Activated CD4-positive, alpha-beta T cell treated with anti-CD3 and anti-CD28 coated beads, Interleukin-2, amount 50 U/mL, for 24 hours (primary cell): ENCODE measurements around the gene TMEM132E.
"Not testable (repeated sequence)": the region's sequence is repeated elsewhere in the genome, so short reads cannot be mapped to it uniquely, and the experiment has no call there.

Experiments used
- DNase-seq, 2 donors: peaks; one replicate each; pipeline ENCODE4 v3.0.0-alpha.2; 2020; ENCODE audit warnings: low read depth in 1 of 2, low spot score in 1 of 2

TMEM132E gene, protein sequence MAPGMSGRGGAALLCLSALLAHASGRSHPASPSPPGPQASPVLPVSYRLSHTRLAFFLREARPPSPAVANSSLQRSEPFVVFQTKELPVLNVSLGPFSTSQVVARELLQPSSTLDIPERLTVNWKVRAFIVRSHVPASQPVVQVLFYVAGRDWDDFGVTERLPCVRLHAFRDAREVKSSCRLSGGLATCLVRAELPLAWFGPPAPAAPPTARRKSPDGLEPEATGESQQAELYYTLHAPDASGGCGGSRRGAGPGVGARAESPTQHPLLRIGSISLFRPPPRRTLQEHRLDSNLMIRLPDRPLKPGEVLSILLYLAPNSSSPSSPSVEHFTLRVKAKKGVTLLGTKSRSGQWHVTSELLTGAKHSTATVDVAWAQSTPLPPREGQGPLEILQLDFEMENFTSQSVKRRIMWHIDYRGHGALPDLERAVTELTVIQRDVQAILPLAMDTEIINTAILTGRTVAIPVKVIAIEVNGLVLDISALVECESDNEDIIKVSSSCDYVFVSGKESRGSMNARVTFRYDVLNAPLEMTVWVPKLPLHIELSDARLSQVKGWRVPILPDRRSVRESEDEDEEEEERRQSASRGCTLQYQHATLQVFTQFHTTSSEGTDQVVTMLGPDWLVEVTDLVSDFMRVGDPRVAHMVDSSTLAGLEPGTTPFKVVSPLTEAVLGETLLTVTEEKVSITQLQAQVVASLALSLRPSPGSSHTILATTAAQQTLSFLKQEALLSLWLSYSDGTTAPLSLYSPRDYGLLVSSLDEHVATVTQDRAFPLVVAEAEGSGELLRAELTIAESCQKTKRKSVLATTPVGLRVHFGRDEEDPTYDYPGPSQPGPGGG (N-terminal part only)

DNA sequence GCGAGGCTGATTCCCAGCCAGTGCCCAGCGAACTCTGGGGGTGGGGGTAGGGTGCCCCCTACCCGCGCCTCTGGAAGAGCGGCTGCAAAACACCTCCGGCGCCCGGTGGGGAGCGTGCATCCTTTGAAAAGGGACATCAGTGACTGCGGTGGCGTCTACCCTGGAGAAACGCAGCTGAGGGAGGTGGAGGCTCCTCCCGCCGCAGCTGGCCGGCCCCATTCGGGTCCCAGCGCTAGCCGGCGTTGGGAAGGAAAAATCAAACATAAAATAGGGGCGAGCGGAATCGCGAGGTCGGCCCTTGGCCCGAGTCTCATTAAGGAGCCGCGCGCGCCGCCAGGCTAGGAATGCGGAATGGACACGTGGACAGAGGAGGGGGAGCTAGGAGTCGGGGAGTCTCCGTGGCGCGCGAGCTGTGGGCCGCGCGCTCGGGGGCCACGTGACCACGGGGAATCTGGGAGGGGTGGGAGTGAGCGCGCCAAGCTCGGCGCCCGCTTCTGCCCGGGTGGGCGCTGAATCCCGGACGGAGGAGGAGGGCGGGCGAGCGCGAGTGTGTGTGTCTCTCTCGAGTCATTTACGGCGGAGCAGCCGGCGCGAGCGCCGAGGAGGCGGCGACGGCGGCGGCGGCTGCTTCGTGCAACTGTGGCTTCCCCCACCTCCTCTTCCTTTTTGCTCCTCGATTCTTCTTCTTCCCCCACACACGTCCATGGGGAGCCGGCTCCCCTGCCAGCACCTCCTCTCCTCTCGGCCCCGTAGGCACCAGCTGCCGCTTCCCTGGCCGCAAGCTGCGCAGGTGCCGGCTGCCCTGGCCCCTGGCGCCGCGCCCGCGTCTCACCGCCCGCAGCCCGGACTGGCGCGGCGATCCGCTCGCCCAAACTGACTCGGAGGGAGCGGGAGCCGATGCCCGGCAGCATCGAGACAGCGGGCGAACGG is at the start of gene TMEM132E:
TMEM132E (plus strand) TSS at position 566 of the 930 bp plus-strand sequence. CDS start 1,495 bp downstream, outside the sequence.
- no peak for DNase-seq

GRCh38 chr17:34530918-34531317 is 48.5 kb upstream of the TMEM132E start:
- no peak for DNase-seq

DNA sequence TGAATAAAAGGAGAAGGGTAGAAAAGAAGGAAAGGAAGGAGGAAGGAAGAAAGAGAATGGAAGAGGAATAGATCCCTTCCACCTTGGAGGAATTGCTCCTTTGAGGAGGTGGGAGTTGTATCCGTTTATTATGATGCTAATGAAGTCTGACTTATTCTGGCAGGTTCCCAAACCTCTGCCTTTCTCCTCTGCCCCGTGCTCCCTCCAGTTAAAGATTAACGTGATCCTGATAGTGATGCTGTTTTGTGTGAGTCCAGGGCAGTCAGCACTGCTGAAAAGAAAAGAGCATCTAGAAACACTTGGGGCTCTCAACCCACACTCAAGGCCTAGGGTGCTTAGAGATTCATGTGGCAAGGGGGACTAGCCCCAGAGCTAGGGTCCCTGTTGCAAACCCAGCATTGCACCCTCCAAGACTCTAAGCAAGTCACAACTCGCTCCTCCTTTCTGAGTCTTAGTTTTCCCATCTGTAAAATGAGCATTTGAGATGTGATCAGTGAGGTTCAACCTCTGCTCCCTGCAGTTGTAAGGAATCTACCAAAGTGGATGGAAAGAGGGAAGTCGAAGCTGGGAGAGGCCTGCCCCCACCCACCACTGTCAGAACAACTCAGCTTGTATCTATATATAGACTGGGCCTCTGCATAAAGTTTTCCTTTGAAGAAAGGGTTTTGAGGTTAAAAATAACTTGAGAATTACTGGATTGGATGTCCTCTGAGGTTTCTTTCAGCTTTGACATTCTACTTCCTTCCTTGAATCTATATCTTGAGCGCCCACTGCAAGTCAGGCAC is 46.9 kb upstream of the TMEM132E start:
- DNase-seq, result no peak

- no peak for DNase-seq
Measured at GRCh38 chr17:34533806-34534527, 45.4 kb upstream of the TMEM132E start.

DNA sequence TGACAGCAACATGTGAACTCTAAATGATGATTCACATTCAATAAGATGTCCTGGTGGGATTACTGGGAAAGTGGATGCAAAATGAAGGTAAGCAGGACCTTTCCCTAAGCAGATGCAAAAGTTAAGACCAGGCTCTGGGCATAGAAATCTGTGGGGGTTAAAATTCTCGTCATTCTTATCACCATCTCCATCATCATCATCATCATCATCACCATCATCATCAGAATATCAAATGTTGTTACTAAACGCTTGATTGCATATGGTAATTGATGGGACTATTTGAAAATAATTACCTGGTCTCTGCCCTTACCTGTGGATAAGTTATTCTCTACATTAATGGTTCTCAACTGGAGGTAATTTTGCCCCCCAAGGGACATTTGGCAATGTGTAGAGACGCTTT is 41.9 kb upstream of the TMEM132E start:
- no peak for DNase-seq

DNA sequence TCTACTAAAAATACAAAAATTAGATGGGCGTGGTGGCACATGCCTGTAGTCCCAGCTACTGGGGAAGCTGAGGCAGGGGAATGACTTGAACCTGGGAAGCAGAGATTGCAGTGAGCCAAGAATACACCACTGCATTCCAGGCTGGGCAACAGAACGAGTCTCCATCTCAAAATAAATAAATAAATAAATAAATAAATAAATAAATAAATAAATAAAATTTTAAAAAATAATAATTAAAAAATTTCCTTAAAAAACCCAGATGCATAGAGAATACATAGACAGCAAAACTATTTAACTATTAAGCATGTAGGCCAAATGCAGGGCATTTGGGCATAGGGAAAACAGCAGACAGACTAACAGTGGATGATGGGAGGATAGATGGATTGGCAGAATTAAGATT is 40.8 kb upstream of the TMEM132E start:
- not testable (repeated sequence) for DNase-seq

GRCh38 chr17:34539881-34540280 is 39.5 kb upstream of the TMEM132E start:
- no peak for DNase-seq

GRCh38 chr17:34542700-34543336 is 36.6 kb upstream of the TMEM132E start:
- peak; percentile 16 to 50 for DNase-seq

DNA sequence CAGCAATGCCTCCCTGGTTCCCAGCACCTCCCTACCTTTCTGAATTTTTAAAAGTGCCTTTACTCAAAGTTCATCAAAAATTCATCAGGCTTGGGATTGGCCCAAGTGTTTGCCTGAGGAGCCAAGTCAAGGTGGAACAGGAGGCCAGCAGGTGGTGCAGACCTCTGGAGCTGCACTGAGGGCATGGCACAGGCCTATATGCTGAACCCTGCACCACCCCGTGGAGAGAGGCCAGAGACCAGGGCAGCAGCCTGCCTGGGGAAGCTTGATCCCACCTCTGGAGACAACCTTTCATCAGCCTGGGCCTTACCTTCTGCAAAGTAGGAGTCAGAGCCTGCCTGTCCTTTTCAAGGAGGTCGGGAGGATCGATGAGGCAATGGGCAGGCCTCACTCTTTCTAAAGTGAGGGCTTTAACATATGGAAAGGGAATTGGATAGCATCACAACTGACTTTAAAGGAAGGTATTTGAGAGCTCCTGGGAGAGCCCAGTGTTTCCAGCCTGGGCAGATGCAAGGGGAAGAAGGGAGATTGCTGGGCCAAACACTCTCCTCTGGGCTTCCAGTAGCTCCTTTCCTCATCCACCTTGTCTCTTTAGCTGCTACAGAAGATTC is 31.8 kb upstream of the TMEM132E start:
- DNase-seq, result no peak

DNA sequence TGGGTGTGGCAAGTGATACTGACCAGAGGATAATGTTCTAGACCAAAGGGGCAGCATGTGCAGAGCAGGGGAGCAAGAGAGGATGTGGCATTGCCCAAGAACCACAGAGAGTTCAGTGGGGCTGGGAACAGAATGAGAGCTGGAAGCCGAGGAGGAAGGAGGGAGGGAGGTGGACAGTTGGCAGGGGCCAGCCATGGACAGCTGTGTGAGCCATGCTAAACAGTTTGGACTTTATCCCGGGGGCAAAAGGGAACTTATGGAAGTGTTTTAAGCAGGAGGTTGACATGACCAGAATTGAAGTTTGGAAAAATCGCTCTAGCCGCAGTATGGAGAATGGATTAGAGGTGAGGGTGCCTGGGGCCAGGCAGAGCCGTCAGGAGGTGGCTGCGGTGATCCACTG is 29.4 kb upstream of the TMEM132E start:
- no peak for DNase-seq

DNA sequence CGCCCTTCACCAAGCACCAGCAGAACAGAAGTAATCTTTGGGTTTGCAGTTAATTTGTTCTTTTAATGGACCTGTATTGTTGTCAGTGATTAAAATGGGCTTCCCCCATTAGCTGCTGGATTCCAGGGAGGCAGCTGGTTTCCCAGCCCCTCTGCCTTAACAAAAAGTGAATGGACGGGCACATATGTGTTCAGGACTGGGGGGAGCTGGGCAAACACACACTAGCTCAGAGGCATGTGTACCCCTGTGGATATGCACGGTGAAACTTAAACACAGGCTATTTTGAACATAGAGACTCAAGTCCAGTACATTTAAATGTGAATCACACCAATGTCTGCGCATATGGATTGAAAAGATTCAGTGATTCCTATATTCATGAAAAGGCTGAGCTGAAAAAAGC is 25.5 kb upstream of the TMEM132E start:
- DNase-seq, result no peak

DNA sequence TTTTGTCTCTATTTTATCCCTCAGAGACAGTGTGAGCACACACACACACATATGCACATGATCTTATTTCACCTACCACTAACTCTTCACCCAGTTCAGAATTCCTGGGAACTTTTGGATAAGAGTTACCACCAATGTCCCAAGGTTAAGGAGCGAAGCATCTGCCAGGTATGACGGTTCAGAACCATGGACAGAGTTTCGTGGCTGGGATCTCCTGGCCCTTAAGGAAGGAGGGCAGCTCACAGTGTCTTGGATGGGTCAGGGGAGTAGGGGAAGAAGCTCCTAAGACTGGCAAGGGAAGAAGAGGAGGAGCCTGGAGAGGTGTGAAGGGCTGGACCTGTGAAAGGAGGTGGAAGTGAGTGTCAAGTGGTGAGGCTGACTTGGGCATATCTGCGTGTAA is 23.0 kb upstream of the TMEM132E start:
- no peak for DNase-seq

GRCh38 chr17:34556931-34557330 is 22.5 kb upstream of the TMEM132E start:
- no peak for DNase-seq

- no peak for DNase-seq
Measured at GRCh38 chr17:34561328-34561727, 18.1 kb upstream of the TMEM132E start.

- no peak for DNase-seq
Measured at GRCh38 chr17:34562387-34562786, 17.0 kb upstream of the TMEM132E start.

GRCh38 chr17:34565713-34566112 is 13.7 kb upstream of the TMEM132E start:
- DNase-seq, result no peak

DNA sequence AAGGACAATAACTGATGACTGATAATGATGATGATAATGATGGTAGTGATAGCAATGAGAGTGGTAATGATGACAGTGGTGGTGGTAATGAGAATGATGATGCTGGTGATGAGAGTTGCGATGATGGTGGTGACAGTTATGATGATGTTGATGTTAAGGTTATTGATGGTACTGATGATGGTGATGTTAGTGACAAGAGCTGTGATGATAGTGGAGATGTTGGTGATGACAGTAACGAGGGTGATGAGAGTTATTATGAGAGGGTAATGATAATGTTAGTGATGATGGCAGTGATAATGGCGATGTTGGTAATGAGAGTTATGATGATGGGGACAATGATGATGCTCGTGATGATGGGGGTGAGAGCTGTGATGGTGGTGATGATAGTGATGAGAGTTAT is 13.2 kb upstream of the TMEM132E start:
- DNase-seq, result no peak

- DNase-seq, result no peak
Measured at GRCh38 chr17:34566873-34567272, 12.5 kb upstream of the TMEM132E start.
